PC-3 (cell line): Measurements from ENCODE around the gene SUGP1.

Experiments used
- CTCF ChIP-seq: fragments of 300-600 bp; sonication (generic); conservative IDR thresholded peaks from 2 replicates; pipeline ENCODE4 v1.5.1; 2017; ENCODE audit warnings: antibody characterized with exemption, low read depth, mild to moderate bottlenecking, low read length
- EZH2 ChIP-seq: fragments of 300-600 bp; sonication (generic); IDR thresholded peaks from one replicate; pipeline ENCODE4 v1.6.1; 2017; ENCODE audit warnings: antibody characterized with exemption, mild to moderate bottlenecking, low read length; ENCODE audit not compliant: unreplicated experiment
- EZH2phosphoT487 ChIP-seq: fragments of 300-600 bp; sonication (generic); IDR thresholded peaks from 2 replicates; pipeline ENCODE4 v1.6.1; 2018; ENCODE audit warnings: mild to moderate bottlenecking, antibody characterized with exemption, low read length, borderline replicate concordance

GRCh38 chr19:19267305-19267704, 53.0 kb downstream of the SUGP1 start:
- no peak for TF ChIP-seq CTCF
- TF ChIP-seq EZH2: no peak
- no peak for TF ChIP-seq EZH2phosphoT487
